Bronchial epithelial cell (primary cell): ENCODE measurements around the gene TTYH3. TPM values are rescaled to one million over a fixed set of nuclear protein-coding genes. Genes with fewer than 3 reads are reported as not detected.

Experiments used
- DNase-seq: peaks from one replicate; pipeline ENCODE4 v3.0.0-alpha.2; 2010; ENCODE audit warnings: low read depth
- FAIRE-seq: peaks from 2 replicates; lab custom pipeline; 2011; peaks lifted over from hg19 to GRCh38; lab: Jason Lieb, UNC
- H3K27me3 ChIP-seq: 2 replicates; pipeline ENCODE4 v1.5.1; 2011; ENCODE audit warnings: low read length; ENCODE audit not compliant: control insufficient read depth, insufficient read depth
- H3K36me3 ChIP-seq: 2 replicates; pipeline ENCODE4 v1.5.1; 2011; ENCODE audit warnings: low read length; ENCODE audit not compliant: control insufficient read depth, insufficient read depth
- H3K4me3 ChIP-seq: 2 replicates; pipeline ENCODE4 v1.5.1; 2011; ENCODE audit warnings: mild to moderate bottlenecking, low read depth, low read length, control low read depth
- total RNA-seq: library from RNA; depleted of rRNA; stranded (reverse); fragments of >200 nt; gene quantifications from 2 replicates; pipeline ENCODE4 v1.2.1, GENCODE V29; 2014
- TF ChIP-seq, protein P1 (sequence below): IDR thresholded peaks from 2 replicates; pipeline ENCODE4 v1.5.1; 2011; ENCODE audit warnings: mild to moderate bottlenecking, moderate library complexity, low read length, control low read depth, inconsistent platforms; ENCODE audit not compliant: insufficient read depth, severe bottlenecking

Gene TTYH3
- total RNA-seq, 1 donor from 2014 or later = 5.8 TPM

DNA sequence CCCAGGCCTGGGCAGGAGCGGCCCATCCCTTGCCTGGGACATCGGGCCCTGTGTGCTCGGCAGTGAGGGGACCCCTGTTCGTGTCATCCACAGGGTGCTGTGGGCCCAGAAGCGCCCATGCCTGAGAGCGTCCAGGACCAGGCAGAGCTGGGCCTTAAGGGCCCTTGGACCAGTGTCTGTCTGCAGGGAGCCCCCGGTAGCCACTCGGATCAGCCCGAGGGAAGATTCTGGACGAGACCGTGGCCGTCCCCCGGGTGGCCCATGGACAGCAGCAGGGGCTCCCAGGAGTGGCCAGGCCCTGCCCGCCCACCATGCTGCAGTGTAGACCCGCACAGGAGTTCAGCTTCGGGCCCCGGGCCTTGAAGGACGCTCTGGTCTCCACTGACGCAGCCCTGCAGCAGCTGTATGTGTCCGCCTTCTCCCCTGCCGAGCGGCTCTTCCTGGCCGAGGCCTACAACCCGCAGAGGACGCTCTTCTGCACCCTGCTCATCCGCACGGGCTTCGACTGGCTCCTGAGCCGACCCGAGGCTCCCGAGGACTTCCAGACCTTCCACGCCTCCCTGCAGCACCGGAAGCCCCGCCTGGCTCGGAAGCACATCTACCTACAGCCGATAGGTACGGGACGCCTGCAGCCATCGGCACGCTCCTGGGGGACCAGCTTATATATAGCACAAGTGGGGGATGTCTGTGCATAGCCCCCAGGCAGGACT, 68.5 kb downstream of the TTYH3 start:
- DNase-seq (no peak), FAIRE-seq (no peak)
- Histone ChIP-seq H3K4me3 (no peak overlapping the region), H3K27me3 (peaks cover 6% of the 10 kb centered on the region), H3K36me3 (no peaks in the 10 kb centered on the region)
- TF ChIP-seq, protein P1, sequence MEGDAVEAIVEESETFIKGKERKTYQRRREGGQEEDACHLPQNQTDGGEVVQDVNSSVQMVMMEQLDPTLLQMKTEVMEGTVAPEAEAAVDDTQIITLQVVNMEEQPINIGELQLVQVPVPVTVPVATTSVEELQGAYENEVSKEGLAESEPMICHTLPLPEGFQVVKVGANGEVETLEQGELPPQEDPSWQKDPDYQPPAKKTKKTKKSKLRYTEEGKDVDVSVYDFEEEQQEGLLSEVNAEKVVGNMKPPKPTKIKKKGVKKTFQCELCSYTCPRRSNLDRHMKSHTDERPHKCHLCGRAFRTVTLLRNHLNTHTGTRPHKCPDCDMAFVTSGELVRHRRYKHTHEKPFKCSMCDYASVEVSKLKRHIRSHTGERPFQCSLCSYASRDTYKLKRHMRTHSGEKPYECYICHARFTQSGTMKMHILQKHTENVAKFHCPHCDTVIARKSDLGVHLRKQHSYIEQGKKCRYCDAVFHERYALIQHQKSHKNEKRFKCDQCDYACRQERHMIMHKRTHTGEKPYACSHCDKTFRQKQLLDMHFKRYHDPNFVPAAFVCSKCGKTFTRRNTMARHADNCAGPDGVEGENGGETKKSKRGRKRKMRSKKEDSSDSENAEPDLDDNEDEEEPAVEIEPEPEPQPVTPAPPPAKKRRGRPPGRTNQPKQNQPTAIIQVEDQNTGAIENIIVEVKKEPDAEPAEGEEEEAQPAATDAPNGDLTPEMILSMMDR = no peak

DNA sequence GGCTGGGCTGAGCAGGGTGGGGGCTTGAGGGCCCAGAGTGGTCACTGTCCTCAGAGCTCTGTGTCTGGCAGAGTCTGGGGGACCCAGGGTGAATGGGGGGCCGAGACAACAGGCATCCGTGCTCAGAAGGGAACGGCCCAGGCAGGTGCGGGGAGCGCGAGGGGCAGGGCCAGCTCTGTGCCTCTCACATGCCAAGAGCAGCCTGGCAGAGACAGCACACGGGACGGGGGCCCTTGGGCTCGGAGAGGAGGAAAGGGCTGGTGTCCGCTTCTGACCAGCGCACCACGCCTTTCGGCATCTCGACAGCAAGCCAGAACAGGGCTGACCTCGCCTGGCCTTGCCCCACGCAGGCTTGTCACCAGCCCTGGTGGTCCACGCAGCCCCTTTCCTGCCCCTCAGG, 69.6 kb downstream of the TTYH3 start:
- TF ChIP-seq, protein P1 = no peak
- FAIRE-seq = no peak

DNA sequence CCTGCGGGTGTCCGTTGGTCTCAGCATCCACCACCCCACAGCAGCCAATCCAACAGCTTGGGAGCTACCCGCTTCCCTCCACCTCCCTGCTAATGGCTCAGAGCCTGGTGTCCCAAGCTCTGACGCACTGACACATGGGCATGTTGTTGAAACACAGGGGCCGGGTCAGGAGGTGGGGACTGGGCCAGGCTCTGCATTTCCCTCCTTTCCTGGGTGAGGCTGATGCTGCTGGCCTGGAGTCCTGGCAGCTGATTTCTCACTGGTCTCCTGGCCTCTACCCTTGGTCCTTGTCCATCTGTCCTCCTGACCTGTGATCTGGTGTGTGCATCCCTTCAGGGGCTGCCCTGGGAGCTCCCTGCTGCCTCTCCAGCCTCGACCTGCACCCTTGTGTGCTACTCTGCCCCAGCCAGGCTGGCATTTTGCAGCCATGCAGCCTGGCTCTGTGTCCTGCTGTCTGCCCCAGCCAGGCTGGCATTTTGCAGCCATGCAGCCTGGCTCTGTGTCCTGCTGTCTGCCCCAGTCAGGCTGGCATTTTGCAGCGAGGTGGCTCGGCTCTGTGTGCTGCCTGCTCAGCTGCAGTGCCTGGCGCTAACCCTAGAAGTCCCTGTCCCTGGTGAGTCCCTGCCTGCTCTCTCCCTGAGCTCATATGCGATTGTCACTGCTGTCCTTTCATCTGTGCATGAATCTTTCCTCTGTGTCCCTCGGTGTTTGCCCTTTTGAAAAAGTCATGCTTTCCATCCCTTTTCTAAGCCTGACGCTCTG, 70.2 kb downstream of the TTYH3 start:
- Histone ChIP-seq H3K27me3 (peaks cover 6% of the 10 kb centered on the region), H3K36me3 (no peaks in the 10 kb centered on the region), H3K4me3 (no peak overlapping the region)
- FAIRE-seq (peak; percentile 98), DNase-seq (no peak)
- TF ChIP-seq, protein P1 = no peak

More for the DNA sequence above, 69.6 kb downstream of the TTYH3 start:
- Histone ChIP-seq H3K4me3 (no peak overlapping the region), H3K36me3 (no peaks in the 10 kb centered on the region), H3K27me3 (peaks cover 6% of the 10 kb centered on the region)
- DNase-seq = no peak

DNA sequence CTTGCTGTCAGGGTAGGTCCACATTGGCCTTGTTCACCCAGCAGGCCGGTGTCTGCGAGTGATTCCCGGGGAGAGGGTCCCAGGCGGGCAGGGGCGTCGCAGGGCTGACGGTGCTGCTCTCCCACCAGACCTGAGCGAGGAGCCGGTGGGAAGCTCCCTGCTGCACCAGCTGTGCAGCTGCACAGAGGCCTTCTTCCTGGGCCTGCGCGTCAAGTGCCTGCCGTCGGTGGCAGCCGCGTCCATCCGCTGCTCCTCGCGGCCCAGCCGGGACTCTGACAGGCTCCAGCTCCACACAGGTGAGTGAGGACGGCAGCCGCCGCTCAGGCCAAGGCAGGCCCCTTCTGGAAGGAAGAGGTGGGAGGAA, 70.8 kb downstream of the TTYH3 start:
- FAIRE-seq = no peak
- Histone ChIP-seq H3K27me3 (peaks cover 6% of the 10 kb centered on the region), H3K4me3 (no peak overlapping the region), H3K36me3 (no peaks in the 10 kb centered on the region)
- TF ChIP-seq, protein P1 = no peak
- no peak for DNase-seq

DNA sequence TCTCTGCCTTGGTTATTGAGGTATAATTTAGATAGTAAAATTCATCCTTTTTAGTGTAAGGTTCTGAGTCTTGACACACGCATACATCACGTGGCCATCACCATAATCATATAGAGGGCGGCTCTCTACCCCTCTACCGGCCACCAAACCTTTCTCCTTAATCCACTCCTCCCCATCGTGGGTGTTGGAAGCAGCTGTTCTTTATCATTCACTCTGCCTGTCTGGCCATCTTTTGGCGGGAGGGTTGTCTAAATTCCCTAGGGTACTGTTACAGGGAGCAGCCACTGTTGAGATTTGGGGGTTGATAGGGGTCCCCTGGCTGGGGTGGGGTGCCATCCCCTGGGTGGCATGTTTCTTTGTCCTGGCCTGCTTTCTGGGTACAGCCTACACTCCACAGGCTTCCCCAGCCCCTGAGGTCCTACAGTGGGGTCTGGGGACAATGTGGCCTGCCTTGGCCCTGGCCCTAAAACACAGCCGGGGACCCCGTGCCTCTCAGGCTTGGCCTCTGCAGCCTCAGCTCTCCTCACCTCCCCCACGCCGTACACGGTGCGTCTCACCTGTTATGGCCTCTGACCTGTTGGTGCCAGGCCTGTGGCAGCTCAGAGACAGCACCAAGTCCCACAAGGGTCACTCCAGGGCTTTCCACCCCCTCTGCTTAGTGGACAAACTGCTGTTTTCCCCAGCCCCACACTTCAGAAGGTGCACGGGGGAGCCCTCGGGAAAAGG, 73.7 kb downstream of the TTYH3 start:
- H3K27me3 ChIP-seq = peaks cover 5% of the 10 kb centered on the region
- no peak for DNase-seq
- FAIRE-seq = no peak
- no peak overlapping the region for H3K4me3 ChIP-seq
- TF ChIP-seq, protein P1 = no peak
- H3K36me3 ChIP-seq = no peaks in the 10 kb centered on the region
